Lower leg skin (tissue), 3 donors: ENCODE data around the gene TMPRSS13.

ENCODE experiments used
- CTCF ChIP-seq, 3 donors: fragments of 450-650 bp; IDR thresholded peaks; one replicate each; pipeline ENCODE4 v1.5.1; 2016; ENCODE audit warnings: antibody characterized with exemption in 3 of 3, mild to moderate bottlenecking in 3 of 3, moderate library complexity in 2 of 3
- POLR2A ChIP-seq, 2 donors: fragments of 450-650 bp; IDR thresholded peaks; one replicate each; pipeline ENCODE4 v1.6.1; 2016 to 2017; ENCODE audit warnings: antibody characterized with exemption in 2 of 2, mild to moderate bottlenecking in 1 of 2, moderate library complexity in 1 of 2

DNA sequence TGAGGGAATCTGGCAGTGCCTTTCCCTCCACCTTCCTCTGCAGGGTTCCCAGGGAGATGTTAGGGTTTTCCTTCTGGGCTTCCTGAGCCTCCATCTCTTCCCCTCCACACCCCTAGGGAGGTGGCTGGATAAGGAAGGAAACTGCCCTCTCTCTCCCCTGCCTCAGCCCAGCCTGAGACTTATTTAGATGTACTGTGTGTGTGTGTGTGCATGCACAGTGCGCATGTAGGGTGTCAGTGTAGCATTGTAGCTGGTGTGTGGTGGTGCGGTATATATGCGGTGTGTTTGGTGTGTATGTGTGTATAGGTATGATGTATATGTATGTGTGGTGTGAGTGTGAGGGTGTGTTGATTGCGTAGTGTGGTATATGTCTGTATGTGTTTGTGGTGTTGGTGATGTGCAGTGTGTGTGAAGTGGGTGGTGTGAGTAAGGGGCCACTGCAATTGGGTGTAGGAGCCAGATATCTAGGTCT, 54.3 kb downstream of the TMPRSS13 start:
- TF ChIP-seq CTCF (IDR thresholded peaks at IDR 0.05) = no peak
- TF ChIP-seq POLR2A (IDR thresholded peaks at IDR 0.05) = no peak
